GM12878 (cell line): ENCODE measurements around the gene SFI1. TPM values are rescaled to one million over a fixed set of nuclear protein-coding genes. Genes with fewer than 3 reads are reported as not detected.

Experiments
- ATAC-seq: fragments of 200-7000 bp; cut with Tn5 transposase; 3 replicates; pipeline ENCODE4 v1.9.1; 2020; ENCODE audit warnings: mild to moderate bottlenecking, moderate library complexity
- BruUV-seq: library from RNA; stranded (reverse); fragments of 400-500 nt; replicated peaks from 2 replicates; lab custom pipeline; 2021; lab: Mats Ljungman, UMichigan
- CTCF ChIA-PET: fragments of 300-600 bp; sonication (Branson Sonifier 250); formaldehyde crosslinking; extraction: SDS; loops from one replicate; lab custom pipeline; 2021; ENCODE audit warnings: inconsistent platforms; lab: Yijun Ruan, JAX
- POLR2A ChIA-PET: fragments of 350-600 bp; formaldehyde crosslinking; extraction: SDS; loops from one replicate; lab custom pipeline; 2021; ENCODE audit warnings: inconsistent platforms; lab: Charles Lee
- RAD21 ChIA-PET: fragments of 300-600 bp; sonication (Branson Sonifier 250); formaldehyde crosslinking; loops from one replicate; lab custom pipeline; 2023; ENCODE audit warnings: antibody characterized with exemption; ENCODE audit not compliant: unreplicated experiment; lab: Charles Lee
- SMC1A ChIA-PET: fragments of 300-600 bp; sonication (Branson Sonifier 250); formaldehyde crosslinking; loops from one replicate; lab custom pipeline; 2023; ENCODE audit not compliant: unreplicated experiment, uncharacterized antibody; lab: Charles Lee
- DNase-seq: peaks from one replicate; pipeline ENCODE4 v3.0.0-alpha.2; 2011; ENCODE audit warnings: low read depth, low spot score
- FAIRE-seq: peaks from 3 replicates; lab custom pipeline; 2011; peaks lifted over from hg19 to GRCh38; lab: Jason Lieb, UNC
- H2AFZ ChIP-seq: 2 replicates; pipeline ENCODE4 v1.6.0; 2011; ENCODE audit warnings: low read depth, low read length, control low read depth; ENCODE audit not compliant: control insufficient read depth
- H3K27ac ChIP-seq: 2 replicates; pipeline ENCODE4 v1.5.1; 2011; ENCODE audit warnings: control low read depth; ENCODE audit not compliant: control insufficient read depth, insufficient read depth
- H3K27me3 ChIP-seq, 2 experiments: replicated peaks in 1 of 2; 2 replicates each; pipeline versions ENCODE4 v1.6.0 to v1.6.1; 2011; ENCODE audit warnings: low read length in 1 of 2; ENCODE audit not compliant: control insufficient read depth in 2 of 2, insufficient read depth in 2 of 2
- H3K36me3 ChIP-seq, 2 experiments: 2 replicates each; pipeline ENCODE4 v1.5.1; 2011; ENCODE audit warnings: low read length in 1 of 2; ENCODE audit not compliant: control insufficient read depth in 2 of 2, insufficient read depth in 2 of 2
- H3K4me1 ChIP-seq: 2 replicates; pipeline ENCODE4 v1.6.1; 2011; ENCODE audit warnings: mild to moderate bottlenecking, low read length, moderate library complexity, mixed read lengths; ENCODE audit not compliant: control insufficient read depth, insufficient read depth
- H3K4me2 ChIP-seq: 2 replicates; pipeline ENCODE4 v1.6.0; 2011; ENCODE audit warnings: control low read depth; ENCODE audit not compliant: control insufficient read depth, insufficient read depth
- H3K4me3 ChIP-seq: fragments of 200-600 bp; sonication (generic); 2 replicates; pipeline ENCODE4 v1.5.1; 2016
- H3K79me2 ChIP-seq: 2 replicates; pipeline ENCODE4 v1.6.0; 2011; ENCODE audit warnings: low read length; ENCODE audit not compliant: control insufficient read depth, insufficient read depth
- H3K9ac ChIP-seq: 2 replicates; pipeline ENCODE4 v1.8.0; 2011; ENCODE audit warnings: low read length, control low read depth, mixed read lengths; ENCODE audit not compliant: control insufficient read depth, insufficient read depth
- H3K9me3 ChIP-seq: replicated peaks from 3 replicates; pipeline ENCODE4 v1.5.1; 2011; ENCODE audit warnings: mild to moderate bottlenecking, low read length; ENCODE audit not compliant: control insufficient read depth, insufficient read depth
- H4K20me1 ChIP-seq: 2 replicates; pipeline ENCODE4 v1.6.0; 2011; ENCODE audit not compliant: control insufficient read depth, insufficient read depth
- BCLAF1 ChIP-seq: fragments of 450-650 bp; IDR thresholded peaks from 2 replicates; pipeline ENCODE4 v1.6.1; 2017; ENCODE audit warnings: antibody characterized with exemption, mild to moderate bottlenecking, moderate library complexity
- CEBPZ ChIP-seq: fragments of 150-350 bp; IDR thresholded peaks from 2 replicates; pipeline ENCODE4 v1.6.1; 2016; ENCODE audit warnings: low read depth, low read length
- NFYB ChIP-seq: IDR thresholded peaks from 2 replicates; pipeline ENCODE4 v1.6.1; 2011; ENCODE audit warnings: low read depth, mild to moderate bottlenecking, low read length, improper control_type of control experiment, moderate library complexity; ENCODE audit not compliant: insufficient read depth
- RB1 ChIP-seq: fragments of 450-650 bp; formaldehyde crosslinking; IDR thresholded peaks from 2 replicates; pipeline ENCODE4 v1.6.1; 2017; ENCODE audit warnings: mild to moderate bottlenecking, borderline replicate concordance
- RELA ChIP-seq: fragments of 450-650 bp; IDR thresholded peaks from 2 replicates; pipeline ENCODE4 v1.8.0; 2014; ENCODE audit warnings: borderline replicate concordance; ENCODE audit not compliant: partially characterized antibody
- SMAD1 ChIP-seq: fragments of 450-650 bp; IDR thresholded peaks from 2 replicates; pipeline ENCODE4 v1.6.1; 2018; ENCODE audit warnings: mild to moderate bottlenecking, low read depth; ENCODE audit not compliant: partially characterized antibody
- SREBF1 ChIP-seq: IDR thresholded peaks from 2 replicates; pipeline ENCODE4 v1.6.1; 2012; ENCODE audit warnings: mild to moderate bottlenecking, low read length
- TCF3 ChIP-seq: IDR thresholded peaks from 2 replicates; pipeline ENCODE4 v1.6.1; 2012; ENCODE audit warnings: low read depth, mild to moderate bottlenecking, low read length, borderline replicate concordance; ENCODE audit not compliant: insufficient read depth
- ZNF24 ChIP-seq: fragments of 450-650 bp; IDR thresholded peaks from 2 replicates; pipeline ENCODE4 v1.6.1; 2017; ENCODE audit warnings: antibody characterized with exemption, mild to moderate bottlenecking
- ZNF622 ChIP-seq: fragments of 450-650 bp; IDR thresholded peaks from 2 replicates; pipeline ENCODE4 v1.6.1; 2017; ENCODE audit warnings: mild to moderate bottlenecking, inconsistent platforms
- WGBS: methylation state at CpG from one replicate; pipeline ENCODE4 v1.1.6; 2016; ENCODE audit warnings: low lambda C conversion rate; ENCODE audit not compliant: insufficient replicate concordance, insufficient coverage; ENCODE audit errors: missing lambda C conversion rate; 5-methylcytosine and 5-hydroxymethylcytosine counted together
- in situ Hi-C: fragments of 300-500 bp; cut with MboI; formaldehyde crosslinking; loops from 9 replicates; pipeline ENCODE4 v1.14.3; 2018; ENCODE audit warnings: mixed read lengths
- intact Hi-C: fragments of 100-400 bp; cut with micrococcal nuclease; formaldehyde crosslinking; loops from one replicate; pipeline ENCODE4 v1.14.2; 2022; ENCODE audit not compliant: unreplicated experiment
- polyA plus RNA-seq, 11 experiments: library from polyadenylated mRNA; depleted of rRNA in 4 of 11; unstranded in 6 of 11; stranded (reverse) in 5 of 11; fragments of >200 nt; fragmentation: Nextera tagmentation in 4 of 11; fragmentation: Illumina TruSeq in 1 of 11; extraction: Ambion mirVana in 4 of 11; extraction: Trizol in 1 of 11; gene quantifications; 1 replicate in 1 of 11; 2 replicates in 10 of 11; pipeline versions ENCODE4 v1.2.1 to v1.2.3, GENCODE V29; 2011 to 2016; ENCODE audit warnings: inconsistent platforms in 2 of 11, missing spikeins in 2 of 11, low read depth in 1 of 11
- total RNA-seq, 4 experiments: library from RNA; depleted of rRNA in 3 of 4; stranded (reverse); fragments of >200 nt in 3 of 4; fragmentation: Illumina TruSeq in 1 of 4; extraction: Trizol in 1 of 4; gene quantifications; 2 replicates each; pipeline versions ENCODE4 v1.2.1 to v1.2.3, GENCODE V29; 2013 to 2021

SFI1 gene
- total and polyA plus RNA-seq, 10 of the 15 experiments (the other 5 are each of a cell fraction or from before 2014, with no cell fraction given), result 6.3 to 70.1 (median 30.4) TPM

- intact Hi-C loops (no loop called here), in situ Hi-C loops (no loop called here)
- BruUV-seq, result no TSS peak
- Histone ChIP-seq H4K20me1 (no peaks in the 10 kb centered on the region; the same call in 1 of the 2 replicates), H3K4me3 (no peak overlapping the region), H2AFZ (no peak overlapping the region), H3K27ac (no peak overlapping the region), H3K9me3 (no peaks in the 10 kb centered on the region), H3K4me1 (peaks cover 16% of the 10 kb centered on the region), H3K79me2 (peaks cover 51% of the 10 kb centered on the region), H3K4me2 (peak overlapping the region; percentile 12; the same call in 1 of the 2 replicates), H3K9ac (no peak overlapping the region), H3K36me3 (no peaks in the 10 kb centered on the region), H3K27me3 (no peaks in the 10 kb centered on the region)
- ChIA-PET POLR2A (interaction anchor here (1.0 kb wide), 1 partner anchor 336 kb away, joined by 3 read pairs; no protein-coding TSS in a partner anchor), CTCF (interaction anchor here (1.3 to 5.2 kb wide), 2 partner anchors 22 to 311 kb away, joined by 4 to 51 read pairs; no protein-coding TSS in a partner anchor), SMC1A (interaction anchor here (0.7 to 10.8 kb wide), 2 partner anchors 21 to 43 kb away, joined by 3 to 88 read pairs; no protein-coding TSS in a partner anchor), RAD21 (no interaction called here)
- no peak for ATAC-seq
- no peak for FAIRE-seq
- no peak for DNase-seq
- no peak for TF ChIP-seq NFYB
- TF ChIP-seq ZNF24, result no peak
- no peak for TF ChIP-seq ZNF622
- no peak for TF ChIP-seq BCLAF1
- TF ChIP-seq CEBPZ, result no peak
- TF ChIP-seq TCF3, result no peak
- no peak for TF ChIP-seq RB1
- TF ChIP-seq SMAD1, result no peak
- TF ChIP-seq RELA, result no peak
- TF ChIP-seq SREBF1, result no peak
- WGBS, result 79% methylated on average over 7 of the region's 7 CpGs
These were observed 162.9 kb downstream of the SFI1 start for GRCh38 chr22:31659246-31659645.
